DMS79 (cell line): ENCODE results near the gene EPHB2.
"Not testable (repeated sequence)": the region's sequence is repeated elsewhere in the genome, so short reads cannot be mapped to it uniquely, and the experiment has no call there.

ENCODE experiments used
- DNase-seq: peaks from one replicate; lab custom pipeline; 2025; lab: John Stamatoyannopoulos, UW

EPHB2 gene

GRCh38 chr1:22839806-22840205 lies 129.2 kb downstream of the EPHB2 start:
- DNase-seq = no peak

- DNase-seq = no peak
These were observed 130.5 kb downstream of the EPHB2 start for GRCh38 chr1:22841142-22841541.

GRCh38 chr1:22841860-22842281 lies 131.2 kb downstream of the EPHB2 start:
- DNase-seq = no peak

- not testable (repeated sequence) for DNase-seq
These were observed 133.0 kb downstream of the EPHB2 start for GRCh38 chr1:22843441-22844183.

- DNase-seq = no peak
These were observed 134.0 kb downstream of the EPHB2 start for GRCh38 chr1:22844621-22845020.

GRCh38 chr1:22845398-22845935 lies 134.8 kb downstream of the EPHB2 start:
- no peak for DNase-seq

GRCh38 chr1:22846458-22846857 lies 135.8 kb downstream of the EPHB2 start:
- DNase-seq = no peak

GRCh38 chr1:22847249-22847648 lies 136.6 kb downstream of the EPHB2 start:
- DNase-seq = no peak

GRCh38 chr1:22847709-22848108 lies 137.1 kb downstream of the EPHB2 start:
- DNase-seq = no peak

- DNase-seq = no peak
These were observed 137.8 kb downstream of the EPHB2 start for GRCh38 chr1:22848405-22848804.

- no peak for DNase-seq
These were observed 139.1 kb downstream of the EPHB2 start for GRCh38 chr1:22849770-22850169.

GRCh38 chr1:22850281-22850680 lies 139.6 kb downstream of the EPHB2 start:
- no peak for DNase-seq

GRCh38 chr1:22850681-22851080 lies 140.0 kb downstream of the EPHB2 start:
- no peak for DNase-seq

GRCh38 chr1:22851517-22851916 lies 140.9 kb downstream of the EPHB2 start:
- no peak for DNase-seq

GRCh38 chr1:22852144-22852655 lies 141.6 kb downstream of the EPHB2 start:
- no peak for DNase-seq

GRCh38 chr1:22853651-22854185 lies 143.1 kb downstream of the EPHB2 start:
- no peak for DNase-seq

- no peak for DNase-seq
These were observed 144.3 kb downstream of the EPHB2 start for GRCh38 chr1:22854688-22855565.

- DNase-seq = no peak
These were observed 145.3 kb downstream of the EPHB2 start for GRCh38 chr1:22855668-22856606.

- DNase-seq = no peak
These were observed 147.0 kb downstream of the EPHB2 start for GRCh38 chr1:22857661-22858060.

GRCh38 chr1:22860414-22860800 lies 149.8 kb downstream of the EPHB2 start:
- DNase-seq = no peak

- DNase-seq = no peak
These were observed 150.3 kb downstream of the EPHB2 start for GRCh38 chr1:22860883-22861385.
